Subcutaneous abdominal adipose tissue (tissue), 5 donors: ENCODE data around the gene ZDHHC3.

ENCODE experiments used
- H3K27ac ChIP-seq: one replicate; pipeline ENCODE4 v1.7.0; 2013; ENCODE audit warnings: low read depth, mild to moderate bottlenecking, inconsistent platforms, low read length, moderate library complexity
- H3K27me3 ChIP-seq, 5 donors: one replicate each; pipeline ENCODE4 v1.7.0; 2013; ENCODE audit warnings: low read length in 5 of 5, inconsistent platforms in 1 of 5; ENCODE audit not compliant: control insufficient read depth in 5 of 5, insufficient read depth in 4 of 5
- H3K36me3 ChIP-seq, 5 donors: one replicate each; pipeline ENCODE4 v1.7.0; 2013; ENCODE audit warnings: low read length in 5 of 5; ENCODE audit not compliant: control insufficient read depth in 5 of 5, insufficient read depth in 5 of 5
- H3K4me1 ChIP-seq, 5 donors: one replicate each; pipeline ENCODE4 v1.7.0; 2013; ENCODE audit warnings: low read length in 5 of 5, mild to moderate bottlenecking in 3 of 5, moderate library complexity in 1 of 5; ENCODE audit not compliant: control insufficient read depth in 5 of 5, insufficient read depth in 5 of 5
- H3K4me3 ChIP-seq, 5 donors: one replicate each; pipeline ENCODE4 v1.7.0; 2013; ENCODE audit warnings: low read length in 5 of 5, low read depth in 1 of 5
- H3K9ac ChIP-seq, 5 donors: one replicate each; pipeline ENCODE4 v1.7.0; 2013; ENCODE audit warnings: low read length in 5 of 5, mild to moderate bottlenecking in 4 of 5, moderate library complexity in 3 of 5
- H3K9me3 ChIP-seq, 5 donors: one replicate each; pipeline ENCODE4 v1.7.0; 2013; ENCODE audit warnings: low read length in 5 of 5; ENCODE audit not compliant: control insufficient read depth in 5 of 5
- donor health status: healthy.
- donor health status: healthy.
- donor health status: healthy.
- donor health status: healthy.
- donor health status: healthy.

Gene ZDHHC3

GRCh38 chr3:44932986-44933944, 42.7 kb downstream of the ZDHHC3 start:
- Histone ChIP-seq H3K9me3 (no peaks in the 10 kb centered on the region), H3K27ac (no peak overlapping the region), H3K4me1 (peaks cover 0 to 28% (median 21%) of the 10 kb centered on the region in 5 donors), H3K4me3 (no peak overlapping the region), H3K36me3 (peaks cover 0 to 73% (median 60%) of the 10 kb centered on the region in 5 donors), H3K27me3 (no peaks in the 10 kb centered on the region), H3K9ac (no peak overlapping the region)

GRCh38 chr3:44932271-44932670, 43.7 kb downstream of the ZDHHC3 start:
- no peaks in the 10 kb centered on the region for H3K9me3 ChIP-seq
- no peak overlapping the region for H3K4me3 ChIP-seq
- peaks cover 0 to 28% (median 21%) of the 10 kb centered on the region in 5 donors for H3K4me1 ChIP-seq
- no peak overlapping the region for H3K27ac ChIP-seq
- H3K27me3 ChIP-seq: no peaks in the 10 kb centered on the region
- H3K36me3 ChIP-seq: peaks cover 0 to 74% (median 63%) of the 10 kb centered on the region in 5 donors
- no peak overlapping the region for H3K9ac ChIP-seq

- H3K27me3 ChIP-seq: no peaks in the 10 kb centered on the region
- H3K27ac ChIP-seq: no peak overlapping the region
- H3K4me3 ChIP-seq: no peak overlapping the region
- H3K36me3 ChIP-seq: peaks cover 0 to 78% (median 67%) of the 10 kb centered on the region in 5 donors
- peaks cover 0 to 28% (median 21%) of the 10 kb centered on the region in 5 donors for H3K4me1 ChIP-seq
- no peak overlapping the region for H3K9ac ChIP-seq
- no peaks in the 10 kb centered on the region for H3K9me3 ChIP-seq
Measured at GRCh38 chr3:44931791-44932190, 44.2 kb downstream of the ZDHHC3 start.

GRCh38 chr3:44930911-44931310, 45.1 kb downstream of the ZDHHC3 start:
- Histone ChIP-seq H3K36me3 (peaks cover 0 to 80% (median 74%) of the 10 kb centered on the region in 5 donors), H3K27ac (no peak overlapping the region), H3K9me3 (no peaks in the 10 kb centered on the region), H3K4me3 (no peak overlapping the region), H3K9ac (no peak overlapping the region), H3K27me3 (no peaks in the 10 kb centered on the region), H3K4me1 (peaks cover 0 to 28% (median 21%) of the 10 kb centered on the region in 5 donors)

- Histone ChIP-seq H3K9me3 (no peaks in the 10 kb centered on the region), H3K4me1 (peaks cover 0 to 28% (median 21%) of the 10 kb centered on the region in 5 donors), H3K27me3 (no peaks in the 10 kb centered on the region), H3K27ac (no peak overlapping the region), H3K9ac (peak overlapping the region in 1 of 5 donors; percentile 28), H3K36me3 (peaks cover 0 to 89% (median 80%) of the 10 kb centered on the region in 5 donors), H3K4me3 (no peak overlapping the region)
Measured at GRCh38 chr3:44929782-44930181, 46.2 kb downstream of the ZDHHC3 start.

- Histone ChIP-seq H3K36me3 (peaks cover 0 to 85% (median 68%) of the 10 kb centered on the region in 5 donors), H3K4me1 (peaks cover 0 to 21% (median 19%) of the 10 kb centered on the region in 5 donors), H3K9ac (no peak overlapping the region), H3K9me3 (no peaks in the 10 kb centered on the region), H3K27me3 (no peaks in the 10 kb centered on the region), H3K4me3 (no peak overlapping the region), H3K27ac (no peak overlapping the region)
Measured at GRCh38 chr3:44927371-44927770, 48.6 kb downstream of the ZDHHC3 start.

- peaks cover 0 to 85% (median 70%) of the 10 kb centered on the region in 5 donors for H3K36me3 ChIP-seq
Measured at GRCh38 chr3:44926921-44927320, 49.1 kb downstream of the ZDHHC3 start.

GRCh38 chr3:44926172-44926571, 49.8 kb downstream of the ZDHHC3 start:
- no peak overlapping the region for H3K27ac ChIP-seq
- peaks cover 0 to 20% (median 19%) of the 10 kb centered on the region in 5 donors for H3K4me1 ChIP-seq
- H3K36me3 ChIP-seq: peaks cover 3 to 85% (median 69%) of the 10 kb centered on the region in 5 donors
- H3K27me3 ChIP-seq: no peaks in the 10 kb centered on the region
- H3K9me3 ChIP-seq: no peaks in the 10 kb centered on the region
- H3K4me3 ChIP-seq: no peak overlapping the region
- H3K9ac ChIP-seq: no peak overlapping the region

More at GRCh38 chr3:44926921-44927320, 49.1 kb downstream of the ZDHHC3 start:
- Histone ChIP-seq H3K27ac (no peak overlapping the region), H3K4me1 (peaks cover 0 to 21% (median 19%) of the 10 kb centered on the region in 5 donors), H3K9ac (no peak overlapping the region), H3K4me3 (no peak overlapping the region), H3K9me3 (no peaks in the 10 kb centered on the region), H3K27me3 (no peaks in the 10 kb centered on the region)

- Histone ChIP-seq H3K4me3 (no peak overlapping the region), H3K9me3 (no peaks in the 10 kb centered on the region), H3K27ac (no peak overlapping the region), H3K27me3 (no peaks in the 10 kb centered on the region), H3K4me1 (peaks cover 0 to 15% (median 8%) of the 10 kb centered on the region in 5 donors), H3K36me3 (peaks cover 3 to 81% (median 64%) of the 10 kb centered on the region in 5 donors), H3K9ac (no peak overlapping the region)
Measured at GRCh38 chr3:44924457-44925084, 51.4 kb downstream of the ZDHHC3 start.
